GM19395 (cell line): ENCODE results near the gene DQX1.

Source experiments
- ATAC-seq: cut with Tn5 transposase; IDR thresholded peaks from one replicate; pipeline ENCODE4 v1.9.1; 2021; ENCODE audit warnings: mild to moderate bottlenecking, moderate library complexity; ENCODE audit not compliant: unreplicated experiment

The DQX1 gene

DNA sequence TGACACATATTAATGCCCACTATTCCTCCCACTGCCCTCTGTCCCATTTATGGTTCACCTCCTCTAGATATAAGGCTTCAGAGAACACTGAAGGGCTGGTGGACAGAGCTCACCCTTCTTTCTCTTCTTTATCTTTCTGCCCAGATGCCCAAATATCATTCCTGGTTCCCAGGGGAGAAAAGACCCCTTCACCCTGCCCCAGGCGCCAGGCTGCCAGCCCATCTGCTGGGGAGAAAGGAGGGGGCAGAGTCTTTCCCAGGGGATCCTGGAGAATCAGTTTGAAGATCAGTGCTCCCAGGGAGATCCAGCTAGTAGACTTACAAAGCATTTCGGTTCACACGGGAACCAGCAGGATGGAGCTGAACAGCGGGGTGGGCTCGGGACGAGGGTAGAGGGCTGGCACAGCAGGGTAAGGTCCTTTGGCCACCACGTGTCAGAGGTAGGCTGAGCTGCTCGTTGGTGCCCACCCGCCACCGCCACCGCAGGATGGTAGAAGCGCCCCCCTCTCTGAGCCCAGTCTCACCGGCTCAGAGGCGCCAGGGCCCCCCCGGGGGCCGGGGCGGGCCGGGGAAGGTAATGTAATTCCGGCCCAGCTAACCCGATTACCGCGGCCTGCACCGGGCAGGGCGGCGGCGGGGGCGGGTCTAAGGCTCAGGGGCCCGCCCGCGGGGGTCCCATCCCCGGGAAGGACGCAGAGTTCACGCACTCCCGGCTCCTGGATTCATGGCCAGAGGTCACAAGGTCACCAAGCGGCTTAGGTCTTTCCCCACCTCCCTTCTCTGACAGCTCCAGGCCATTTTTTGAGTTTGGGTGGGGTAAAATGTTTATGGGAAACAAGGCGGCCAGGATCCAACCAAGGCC lies 13.1 kb downstream of the DQX1 start:
- ATAC-seq, result no peak

DNA sequence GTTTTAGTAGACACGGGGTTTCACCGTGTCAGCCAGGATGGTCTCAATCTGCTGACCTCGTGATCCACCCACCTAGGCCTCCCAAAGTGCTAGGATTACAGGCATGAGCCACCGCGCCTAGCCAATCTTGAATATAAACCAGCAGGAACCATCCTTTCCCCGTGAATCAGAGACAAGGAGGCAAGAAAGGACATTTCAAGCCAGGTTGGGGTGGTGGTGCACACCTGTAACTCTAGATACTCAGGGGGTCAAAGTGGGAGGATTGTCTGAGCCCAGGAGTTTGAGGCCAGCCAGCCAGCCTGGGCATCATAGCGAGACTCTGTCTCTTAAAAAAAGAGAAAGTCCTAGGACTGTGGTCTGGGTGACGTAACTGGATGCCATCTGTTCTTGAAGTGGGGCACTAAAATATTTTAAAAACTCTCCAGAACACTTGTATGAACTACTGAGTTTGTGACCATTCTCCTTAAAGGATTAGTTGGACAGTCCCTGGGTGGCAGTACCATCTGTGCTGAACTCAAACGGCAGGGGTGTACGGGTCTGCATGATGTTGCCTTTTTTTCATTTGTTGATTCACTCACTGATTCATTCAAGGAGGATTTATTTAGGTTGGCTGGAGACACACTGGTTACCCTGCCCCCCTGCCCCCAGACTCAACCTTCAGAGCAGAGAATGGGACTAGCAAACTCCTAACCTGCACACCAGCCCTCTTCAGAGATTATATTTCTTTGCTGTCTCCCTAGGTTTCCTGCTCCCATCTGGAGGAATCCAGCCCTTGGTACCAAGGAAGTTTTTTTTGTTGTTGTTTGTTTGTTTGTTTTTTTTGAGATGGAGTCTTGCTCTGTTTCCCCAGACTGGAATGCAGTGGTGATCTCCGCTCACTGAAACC lies 14.7 kb downstream of the DQX1 start:
- no peak for ATAC-seq

DNA sequence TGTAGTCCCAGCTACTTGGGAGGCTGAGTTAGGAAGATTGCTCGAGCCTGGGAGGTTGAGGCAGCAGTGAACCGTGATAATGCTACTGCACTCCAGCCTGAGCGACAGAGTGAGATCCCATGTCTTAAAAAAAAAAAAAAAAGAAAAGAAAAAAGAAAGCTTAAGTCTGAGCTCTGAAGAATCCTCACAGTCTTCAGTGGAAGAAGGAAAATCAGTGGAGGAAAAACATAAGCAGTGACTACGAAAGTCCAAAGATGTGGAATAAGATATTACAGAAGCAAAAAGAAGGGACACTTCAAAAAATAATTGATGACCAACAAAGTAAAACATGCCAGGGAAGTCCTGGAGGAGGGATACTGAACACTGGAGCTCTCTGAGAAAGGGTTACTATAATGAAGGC lies 15.8 kb downstream of the DQX1 start:
- no peak for ATAC-seq

DNA sequence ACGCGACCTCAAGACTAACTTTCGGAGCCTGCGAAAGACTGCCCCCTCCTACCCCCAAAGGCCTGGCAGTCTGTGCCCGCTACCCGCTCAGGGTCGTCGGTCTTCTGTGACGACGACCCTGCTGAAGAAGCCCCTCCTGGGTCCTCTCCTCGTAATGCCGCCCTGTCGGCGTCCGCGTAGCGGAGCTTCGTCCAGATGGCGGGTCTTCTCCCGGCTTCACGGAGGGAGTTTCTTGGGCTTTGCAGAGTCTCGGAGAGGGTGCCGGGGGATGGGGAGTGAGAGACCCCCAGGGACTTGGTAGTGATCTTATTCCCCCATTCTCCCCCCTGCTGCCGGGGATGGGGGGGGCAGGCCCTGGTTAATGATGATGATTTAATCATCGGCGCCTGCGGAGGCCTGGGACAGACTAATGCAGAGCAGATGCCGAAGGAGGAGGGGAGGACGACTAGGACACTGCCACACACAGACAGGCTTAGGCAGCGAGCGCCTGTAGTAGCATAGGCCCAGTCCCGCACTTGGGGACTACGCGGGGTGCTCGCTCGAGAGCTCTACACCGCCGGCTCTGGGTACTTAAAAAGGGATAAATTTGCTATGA lies 18.0 kb downstream of the DQX1 start:
- peak; percentile 23 for ATAC-seq

DNA sequence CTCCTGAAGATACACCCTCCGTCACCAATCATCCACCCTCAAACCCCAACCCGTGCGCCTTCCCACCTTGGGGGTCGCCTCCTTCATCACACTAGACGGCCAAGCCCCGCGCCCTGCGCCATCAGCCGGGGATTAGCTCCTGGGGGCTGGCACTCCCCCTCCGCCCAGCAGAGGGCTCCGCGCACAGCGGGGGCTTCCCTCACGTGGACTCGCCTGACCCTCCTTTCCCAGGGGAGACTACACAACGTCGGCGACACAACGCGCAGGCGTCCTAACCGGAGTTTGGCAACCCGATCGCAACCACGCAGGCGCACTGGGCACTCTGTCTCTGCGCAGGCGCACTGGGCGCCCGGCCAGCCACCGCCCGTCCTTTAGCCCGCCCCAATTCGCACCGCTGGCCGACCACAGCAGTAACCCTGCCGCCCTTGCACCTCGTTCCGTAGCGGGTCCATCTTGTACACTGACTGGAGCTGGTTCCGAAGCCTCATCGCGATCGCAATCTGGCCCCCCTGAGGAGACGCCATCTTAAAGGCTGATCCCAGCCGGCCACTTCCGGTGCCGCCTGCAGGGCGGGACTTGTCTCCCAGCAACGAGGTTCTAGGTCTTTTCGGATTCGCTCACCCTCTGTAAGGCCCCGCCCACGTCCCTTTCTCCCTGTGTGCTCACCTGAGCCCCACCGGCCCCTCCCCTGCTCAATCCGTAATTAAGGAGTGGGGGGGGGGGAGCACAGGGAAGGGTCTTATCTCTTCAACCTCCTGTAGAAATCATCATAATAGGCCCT lies 18.7 kb downstream of the DQX1 start, which contains the start of gene PCGF1:
PCGF1 (minus strand) TSS at position 551 of the 781 bp plus-strand sequence; CDS start at position 524, 27 bp downstream.
- peak; percentile 88 for ATAC-seq

DNA sequence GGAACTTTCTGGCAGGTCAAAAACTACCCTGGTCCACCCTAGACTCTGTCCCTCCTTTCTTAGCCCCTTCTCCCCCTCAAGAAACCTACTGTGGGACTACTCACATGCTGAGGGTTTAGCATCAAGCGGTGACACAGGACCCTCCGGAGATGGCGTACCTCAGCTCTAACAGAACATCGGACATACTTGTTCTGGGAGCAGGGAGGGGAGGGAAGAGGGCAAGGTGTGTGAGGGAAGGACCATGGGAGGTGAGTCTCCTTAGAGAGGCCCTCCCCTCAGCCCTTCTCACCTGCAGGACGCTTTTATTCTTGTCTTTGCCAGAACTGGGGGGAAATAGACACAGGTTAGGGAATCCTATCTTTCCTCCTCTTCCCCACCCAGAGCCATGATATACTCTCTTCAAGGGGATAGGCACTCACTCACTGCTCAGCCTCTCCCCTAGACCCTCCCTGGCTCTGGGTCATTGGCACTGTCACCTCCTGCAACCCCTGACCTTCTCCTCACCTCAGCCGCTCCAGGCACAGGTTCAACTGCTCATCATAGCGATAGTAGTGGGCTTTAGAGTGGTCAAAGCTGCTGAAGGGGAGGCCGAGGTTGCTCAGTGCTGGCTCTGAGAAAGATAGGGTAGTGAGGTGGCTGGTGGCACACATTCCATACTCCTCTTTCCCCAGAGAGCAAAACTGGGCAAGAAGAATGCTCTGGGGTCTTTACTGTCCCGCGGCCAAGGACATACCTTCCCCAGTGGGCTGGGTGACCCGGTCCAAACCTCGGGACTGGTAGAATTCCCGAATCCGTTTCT lies 20.4 kb downstream of the DQX1 start:
- ATAC-seq, result no peak

DNA sequence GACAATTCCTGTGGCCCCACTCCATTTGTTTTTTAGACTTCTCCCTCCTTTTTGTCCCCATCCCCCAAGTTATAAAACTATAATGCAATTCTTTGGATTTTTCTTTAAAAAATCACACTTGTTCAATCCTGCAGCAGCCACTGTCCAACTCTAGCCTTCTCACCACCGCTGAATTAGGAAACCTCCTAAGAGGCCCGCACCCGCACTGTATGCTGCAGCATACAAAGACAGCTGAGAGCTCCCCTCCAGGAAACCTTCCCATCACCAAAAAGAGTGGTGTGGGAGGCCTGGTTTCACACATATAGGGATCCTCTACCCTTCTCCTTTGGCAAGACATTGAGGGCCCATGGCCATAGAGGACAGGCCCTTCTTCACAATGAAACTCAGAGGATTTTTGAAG lies 21.4 kb downstream of the DQX1 start:
- no peak for ATAC-seq

DNA sequence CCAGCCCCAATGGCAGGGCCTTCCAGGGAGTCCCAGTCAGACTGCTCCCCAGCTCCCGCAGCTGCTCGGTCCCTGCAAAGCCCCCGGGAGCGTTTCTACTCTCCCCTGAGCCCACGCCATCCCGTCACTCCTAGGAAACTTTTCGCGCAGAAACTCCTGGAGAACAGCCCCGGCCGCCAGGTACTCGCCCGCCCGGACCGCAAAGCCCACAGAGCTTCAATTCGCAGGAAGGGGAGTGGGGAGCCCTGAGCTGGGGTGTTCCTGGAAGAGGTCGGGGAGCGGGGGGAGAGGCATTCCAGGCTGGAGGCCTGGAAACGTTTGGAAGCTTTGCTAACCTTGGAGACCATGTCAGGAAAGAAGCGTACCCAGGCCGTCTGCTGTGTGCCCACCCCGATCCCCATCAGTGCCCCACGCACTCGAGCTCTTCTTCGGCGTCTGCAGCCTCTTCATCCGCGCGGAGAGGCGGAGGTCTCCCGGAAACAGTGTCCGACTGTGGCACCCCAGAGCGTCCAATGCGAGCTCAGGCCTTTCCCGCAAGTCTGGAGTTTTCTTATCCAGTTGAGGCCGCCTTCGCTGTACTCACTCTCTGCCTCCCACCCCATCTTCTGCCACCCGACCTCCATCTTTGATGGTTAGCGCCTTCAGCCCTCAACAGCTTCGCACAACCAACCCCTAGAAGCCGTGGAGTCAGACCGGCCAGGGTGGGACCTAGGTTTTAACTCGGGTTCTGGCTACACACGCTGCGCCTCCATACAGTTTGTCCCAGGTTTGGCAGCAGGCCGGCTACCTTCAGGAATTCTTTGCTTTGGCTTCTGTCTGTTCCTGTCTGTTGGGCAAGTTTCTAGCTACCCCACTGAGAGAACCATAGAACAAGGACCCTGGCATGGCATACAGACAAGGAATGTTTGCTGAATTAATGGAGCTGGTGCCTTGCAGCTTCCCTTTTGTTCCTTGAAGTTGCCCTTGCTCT lies 22.2 kb downstream of the DQX1 start:
- no peak for ATAC-seq

DNA sequence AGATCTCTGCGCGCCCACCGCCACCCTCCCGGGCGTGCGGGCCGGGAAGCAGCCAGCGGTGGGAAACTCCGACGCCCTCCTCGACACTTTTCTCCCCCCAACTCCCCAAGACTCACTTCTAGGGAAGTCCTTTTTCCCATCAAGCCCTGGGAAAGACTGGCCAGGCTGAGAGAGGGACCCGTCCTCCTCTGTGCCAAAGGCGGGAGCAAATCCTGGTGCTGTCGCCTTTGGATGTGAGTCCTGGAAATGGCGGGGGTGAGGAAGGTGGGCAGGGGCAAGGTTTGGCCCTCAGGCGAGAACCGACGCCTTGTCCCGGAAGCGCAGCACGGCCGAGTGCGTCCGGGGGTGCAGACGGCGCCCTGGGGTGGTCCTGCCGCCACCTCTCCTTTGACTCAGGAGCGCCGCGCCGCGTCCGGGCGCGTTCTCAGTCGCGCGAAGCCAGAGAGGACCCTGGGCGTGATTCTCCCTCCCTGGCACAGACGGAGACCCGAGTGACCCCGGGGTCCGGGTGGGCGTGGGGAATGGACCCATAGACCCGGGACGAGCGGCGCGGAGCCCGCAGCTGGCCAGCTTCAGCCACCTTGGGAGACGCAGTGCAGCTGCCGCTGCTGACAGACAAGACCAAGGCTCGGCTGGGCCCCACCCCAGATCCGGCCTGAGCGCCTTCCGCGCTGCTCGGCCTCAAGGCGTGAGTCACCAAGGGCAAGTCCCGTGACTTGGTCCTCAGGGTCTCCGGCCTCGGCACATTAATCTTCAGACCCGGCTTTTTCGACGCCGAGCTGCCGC lies 23.1 kb downstream of the DQX1 start:
- peak; percentile 40 for ATAC-seq

DNA sequence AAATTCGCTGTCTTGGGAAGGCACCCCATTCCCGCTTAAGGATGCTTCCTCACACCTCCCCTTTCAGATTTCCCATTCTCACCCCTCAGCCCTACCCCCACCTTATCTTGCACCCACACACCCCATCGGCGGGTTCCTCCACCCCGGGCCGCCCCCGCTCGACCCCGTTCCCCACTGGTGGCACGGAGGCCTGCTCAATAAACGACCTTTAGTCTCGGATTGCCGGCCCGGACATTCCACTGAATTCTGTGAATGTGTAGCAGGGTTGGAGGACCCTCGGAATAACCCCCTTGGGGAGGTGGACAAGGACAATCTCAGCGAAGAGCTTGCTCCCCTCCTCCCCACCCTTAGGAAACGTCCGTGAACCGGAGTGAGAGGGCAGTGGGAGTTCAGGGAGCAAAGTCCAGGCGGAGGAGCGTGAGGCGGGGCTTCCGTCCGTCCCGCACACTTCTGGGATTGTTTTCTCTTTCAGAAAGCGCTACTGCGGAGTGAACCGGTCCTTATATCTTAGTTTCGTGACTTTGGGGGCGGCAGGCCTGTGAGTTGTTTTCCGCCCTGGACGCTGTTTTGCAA lies 23.8 kb downstream of the DQX1 start:
- no peak for ATAC-seq

DNA sequence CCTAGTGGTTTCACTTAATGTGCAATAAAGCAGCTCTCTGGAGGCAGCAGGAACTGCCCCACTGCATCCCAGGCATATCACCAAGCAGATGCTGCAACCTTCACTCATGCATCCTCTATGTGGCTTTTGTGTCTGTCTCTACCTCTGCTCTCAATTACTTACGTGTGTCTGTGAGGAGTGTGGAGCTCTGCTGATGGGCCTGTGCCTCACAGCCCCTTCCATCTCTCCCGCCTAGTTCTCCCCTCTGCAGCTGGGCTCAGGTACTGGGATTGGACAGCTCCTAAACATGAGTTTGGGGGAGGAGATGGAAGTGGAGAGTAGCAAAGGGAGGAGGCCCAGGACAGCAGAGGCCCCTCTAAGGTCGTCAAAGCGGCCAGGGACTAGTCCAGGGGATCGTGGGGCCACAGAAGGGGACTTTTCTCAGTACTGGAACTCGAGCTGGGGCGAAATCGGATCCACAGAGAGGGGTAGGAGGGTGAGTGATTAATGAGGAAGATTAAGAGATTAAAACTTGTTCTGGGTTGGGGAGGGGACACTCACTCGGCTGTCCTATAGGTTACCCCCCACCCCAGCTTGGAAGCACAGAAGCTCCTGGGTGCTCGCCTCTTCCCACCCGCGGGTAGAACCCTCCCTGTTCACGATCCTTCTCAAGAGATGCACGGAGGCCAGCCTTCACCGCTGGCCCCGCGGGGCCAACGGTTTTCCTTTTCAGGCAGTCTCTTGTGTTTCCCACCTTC lies 24.5 kb downstream of the DQX1 start:
- ATAC-seq, result no peak

DNA sequence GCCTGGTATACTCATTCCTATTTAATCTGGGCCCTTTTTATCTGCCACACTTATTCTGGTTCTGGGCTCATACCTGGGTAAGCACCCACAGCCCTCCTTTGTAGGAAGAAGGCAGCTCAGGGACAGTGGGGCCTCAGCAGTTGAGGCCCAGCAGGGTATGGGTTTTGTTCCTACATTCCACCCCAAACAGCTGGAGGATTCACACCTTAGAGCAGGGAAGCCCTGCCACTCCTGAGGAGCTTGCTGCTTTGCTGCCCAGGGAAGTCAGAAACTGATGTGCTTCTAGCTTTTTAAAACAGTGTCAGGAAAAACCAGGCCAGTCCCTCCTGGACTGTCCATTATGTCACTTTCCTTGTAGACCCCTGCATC lies 25.5 kb downstream of the DQX1 start:
- ATAC-seq, result no peak

DNA sequence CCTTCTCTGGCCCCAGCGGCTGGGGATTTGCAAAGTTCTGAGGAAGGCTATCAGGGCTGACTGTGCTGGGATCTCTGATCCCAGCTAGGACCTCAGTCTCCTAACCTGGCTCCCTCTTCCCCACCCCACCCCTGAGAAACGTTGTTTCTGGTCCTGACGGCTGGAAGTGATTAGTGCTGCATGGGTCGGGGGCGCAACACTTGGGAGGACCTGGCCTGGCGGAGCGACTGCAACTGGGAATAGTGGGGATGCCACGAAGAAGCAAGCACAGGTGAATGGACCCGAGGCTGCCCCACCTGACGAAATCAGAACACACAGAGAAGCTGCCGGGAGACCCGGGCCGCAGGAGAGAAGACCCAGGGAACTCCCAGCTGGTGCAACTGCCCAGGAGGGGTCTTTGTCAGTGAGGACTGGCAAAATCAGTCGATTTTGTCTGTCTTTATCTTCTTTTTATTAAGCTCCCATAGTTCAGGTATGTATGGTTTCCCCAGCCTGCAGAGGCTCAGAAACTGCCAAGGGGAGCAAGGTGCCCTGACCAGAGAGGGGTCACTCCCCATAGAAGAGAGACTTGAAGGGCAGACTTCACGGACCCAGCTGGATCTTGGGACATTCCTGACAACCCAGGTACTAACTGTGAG lies 26.0 kb downstream of the DQX1 start:
- ATAC-seq, result no peak

DNA sequence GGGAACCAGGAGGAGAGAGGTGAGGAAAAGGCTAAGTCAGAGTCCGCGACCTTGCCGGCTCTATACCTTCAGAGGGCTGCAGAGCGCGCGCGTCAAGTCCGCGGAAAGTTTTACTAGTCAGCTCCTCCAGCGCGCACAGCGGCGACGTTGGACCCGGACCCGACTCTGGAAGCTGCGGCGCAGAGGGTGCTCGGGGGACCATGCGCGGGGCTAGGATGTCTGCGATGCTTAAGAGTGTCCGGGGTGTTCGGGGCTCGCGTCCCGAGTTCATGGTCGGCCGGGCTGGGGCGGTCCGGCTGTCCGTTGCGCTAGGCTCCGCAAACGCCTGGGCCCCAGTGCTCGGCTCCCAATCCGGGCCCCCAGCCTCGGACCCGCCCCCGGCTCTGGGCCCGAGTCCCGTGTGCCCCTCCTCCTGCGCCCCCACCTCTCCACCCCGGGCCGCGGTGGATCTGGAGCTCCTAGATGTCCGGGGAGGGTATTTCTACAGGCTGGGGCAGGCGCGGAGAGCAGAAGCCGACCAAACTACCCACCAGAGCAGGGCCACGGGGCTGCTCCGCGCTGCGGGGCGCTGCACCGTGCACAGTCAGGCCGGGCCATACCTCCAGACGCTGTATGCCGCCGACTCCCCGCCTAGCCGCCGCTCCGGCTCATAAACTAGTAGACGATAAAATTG lies 26.6 kb downstream of the DQX1 start, which contains the start of gene LBX2:
LBX2 (minus strand) TSS at position 337 of the 673 bp plus-strand sequence; CDS start at position 271, 66 bp downstream.
- ATAC-seq, result no peak

DNA sequence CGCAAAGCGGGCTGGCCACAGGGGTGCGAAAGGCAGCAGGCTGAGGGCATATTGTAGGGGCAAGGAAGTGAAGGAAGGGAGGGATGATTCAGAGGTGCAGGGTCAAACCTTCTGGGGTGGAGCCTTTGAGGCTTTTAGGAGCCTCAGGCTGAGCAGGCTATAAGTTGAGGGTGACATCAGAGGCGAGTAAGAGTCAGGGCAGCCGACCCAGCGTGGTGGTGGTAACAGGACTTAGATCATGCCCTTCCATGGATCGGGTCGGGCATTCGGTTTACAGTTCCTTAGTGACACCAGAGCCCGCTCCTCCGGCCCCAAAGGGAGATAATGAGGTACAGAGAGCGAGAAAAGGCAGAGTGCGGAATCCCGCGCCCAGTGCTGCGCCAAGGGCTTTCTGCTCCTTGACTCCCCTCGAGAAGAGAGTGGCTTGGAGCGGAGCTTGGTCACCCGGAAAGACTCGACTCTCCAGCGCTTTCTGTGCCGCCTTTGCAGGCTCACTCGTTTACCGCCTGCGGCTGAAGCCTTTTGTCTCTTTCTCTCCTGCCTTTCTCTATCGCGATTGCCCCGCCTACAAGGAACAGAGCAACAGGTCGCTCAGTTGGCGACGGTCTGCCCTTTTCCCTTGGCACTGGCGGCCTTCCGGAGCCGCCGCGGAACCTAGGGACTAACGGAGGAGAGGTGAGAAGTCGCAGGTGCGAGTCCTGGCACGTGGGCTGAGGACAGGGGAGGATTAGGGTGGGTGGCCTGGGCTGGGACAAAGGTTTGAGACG lies 27.3 kb downstream of the DQX1 start:
- no peak for ATAC-seq
